Measurements from ENCODE around the gene SUPT5H.

The SUPT5H gene

GRCh38 chr19:39405958-39406655, 39.3 kb upstream of the SUPT5H start:
- no peak for TF ChIP-seq CTCF (IDR thresholded peaks at IDR 0.05; ENCODE audit: control extremely low read depth, extremely low read depth, low read depth, missing control alignments)
- POLR2A ChIA-PET: interaction anchor here (0.6 to 3.8 kb wide), 9 partner anchors 8 to 1285 kb away, joined by 3 to 49 read pairs (median 4); partner anchors contain the start of genes MED29, PAF1, RPS16 and SAMD4B
- no peak for DNase-seq (ENCODE audit: extremely low spot score)
- CTCF ChIA-PET: interaction anchor here (3.9 kb wide), 1 partner anchor 8 kb away, joined by 41 read pairs; no protein-coding TSS in a partner anchor

GRCh38 chr19:39406656-39407409, 38.5 kb upstream of the SUPT5H start, which contains the start of gene ZFP36:
TSS of gene ZFP36 (plus strand) at chr19:39406847. CDS start at chr19:39406905, 58 bp downstream.
- ChIA-PET POLR2A (interaction anchor here (0.6 to 3.8 kb wide), 9 partner anchors 9 to 1284 kb away, joined by 3 to 49 read pairs (median 4); partner anchors contain the start of genes MED29, PAF1, RPS16 and SAMD4B), CTCF (interaction anchor here (3.9 kb wide), 1 partner anchor 9 kb away, joined by 41 read pairs; no protein-coding TSS in a partner anchor)
- DNase-seq (ENCODE audit: extremely low spot score): peak; percentile 79
- no peak for TF ChIP-seq CTCF (IDR thresholded peaks at IDR 0.05; ENCODE audit: control extremely low read depth, extremely low read depth, low read depth, missing control alignments)

GRCh38 chr19:39407410-39407659, 38.0 kb upstream of the SUPT5H start:
- no peak for DNase-seq (ENCODE audit: extremely low spot score)
- CTCF ChIA-PET: interaction anchor here (3.9 kb wide), 1 partner anchor 10 kb away, joined by 41 read pairs; no protein-coding TSS in a partner anchor
- POLR2A ChIA-PET: interaction anchor here (0.7 to 3.8 kb wide), 7 partner anchors 9 to 77 kb away, joined by 3 to 49 read pairs (median 6); partner anchors contain the start of genes MED29, PAF1 and RPS16
- TF ChIP-seq CTCF (IDR thresholded peaks at IDR 0.05; ENCODE audit: control extremely low read depth, extremely low read depth, low read depth, missing control alignments): no peak

- ChIA-PET POLR2A (interaction anchor here (0.7 to 3.8 kb wide), 8 partner anchors 8 to 78 kb away, joined by 3 to 49 read pairs (median 5); partner anchors contain the start of genes MED29, PAF1 and RPS16), CTCF (interaction anchor here (3.9 kb wide), 1 partner anchor 10 kb away, joined by 41 read pairs; no protein-coding TSS in a partner anchor)
- no peak for TF ChIP-seq CTCF (IDR thresholded peaks at IDR 0.05; ENCODE audit: control extremely low read depth, extremely low read depth, low read depth, missing control alignments)
- DNase-seq (ENCODE audit: extremely low spot score): no peak
Observed at GRCh38 chr19:39407660-39408391, 37.6 kb upstream of the SUPT5H start.

- no peak for TF ChIP-seq CTCF (IDR thresholded peaks at IDR 0.05; ENCODE audit: control extremely low read depth, extremely low read depth, low read depth, missing control alignments)
- POLR2A ChIA-PET: interaction anchor here (0.6 to 3.8 kb wide), 11 partner anchors 9 to 396 kb away, joined by 3 to 49 read pairs (median 5); partner anchors contain the start of genes MED29, PAF1 and RPS16
- DNase-seq (ENCODE audit: extremely low spot score): no peak
- CTCF ChIA-PET: interaction anchor here (1.2 to 3.9 kb wide), 2 partner anchors 11 to 18 kb away, joined by 5 to 41 read pairs; partner anchors contain the start of genes MED29 and PAF1
Observed at GRCh38 chr19:39408392-39409207, 36.8 kb upstream of the SUPT5H start.

All from GM10248 (cell line).